Right atrium auricular region (tissue), 2 donors: ENCODE results near the gene DHRS12. TPM values are rescaled to one million over a fixed set of nuclear protein-coding genes. Genes with fewer than 3 reads are reported as not detected.

Experiments
- DNase-seq: peaks from one replicate; pipeline ENCODE4 v3.0.0-alpha.2; 2019; ENCODE audit warnings: low spot score
- H3K27ac ChIP-seq, 2 donors: fragments of 200-600 bp; sonication (generic); 1 replicate in 1 of 2; 2 replicates in 1 of 2; pipeline ENCODE4 v1.5.1; 2016 to 2019
- H3K27me3 ChIP-seq, 2 donors: fragments of 200-600 bp; sonication (generic); one replicate each; pipeline versions ENCODE4 v1.5.1 to v1.6.0; 2017 to 2019
- H3K36me3 ChIP-seq: fragments of 200-600 bp; sonication (generic); one replicate; pipeline ENCODE4 v1.5.1; 2016
- H3K4me1 ChIP-seq, 2 donors: fragments of 200-600 bp; sonication (generic); one replicate each; pipeline versions ENCODE4 v1.5.1 to v1.6.0; 2017 to 2019
- H3K4me3 ChIP-seq, 2 donors: fragments of 200-600 bp; sonication (generic); 1 replicate in 1 of 2; 2 replicates in 1 of 2; pipeline ENCODE4 v1.5.1; 2017 to 2019; ENCODE audit warnings: mild to moderate bottlenecking in 1 of 2, moderate library complexity in 1 of 2
- H3K9me3 ChIP-seq, 2 donors: fragments of 200-600 bp; sonication (generic); one replicate each; pipeline ENCODE4 v1.5.1; 2019
- total RNA-seq, 2 donors: library from RNA; depleted of rRNA; stranded (reverse); fragments of >200 nt; gene quantifications; one replicate each; pipeline ENCODE4 v1.1.0, GENCODE V29; 2016
- TF ChIP-seq, protein P1 (sequence below), 2 donors: fragments of 200-600 bp; sonication (generic); IDR thresholded peaks; one replicate each; pipeline ENCODE4 v1.5.1; 2019; ENCODE audit warnings: antibody characterized with exemption in 2 of 2

DHRS12 gene
- total RNA-seq, 2 donors from 2014 or later, result 9.6 to 10.1 TPM

DNA sequence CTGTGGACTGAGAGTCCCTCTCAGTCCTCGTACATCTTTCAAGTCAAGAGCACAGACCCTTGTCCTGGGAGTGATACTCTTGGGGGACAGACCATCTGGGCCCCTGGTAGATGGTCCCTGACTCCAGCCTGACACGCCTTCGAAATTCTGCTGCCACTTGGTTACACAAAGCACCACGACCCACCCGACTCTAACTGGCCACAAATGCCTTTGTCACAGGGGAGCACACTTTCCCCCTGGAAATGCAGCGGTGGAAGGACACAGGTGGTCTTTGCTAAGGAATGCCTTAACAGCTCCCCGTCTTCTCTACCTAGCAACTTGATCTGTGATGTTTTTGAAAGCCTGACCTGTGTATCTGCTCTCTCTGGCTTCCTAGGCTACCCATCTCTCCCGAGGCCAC, 13.8 kb upstream of the DHRS12 start:
- Histone ChIP-seq H3K9me3 (no peaks in the 10 kb centered on the region), H3K36me3 (no peaks in the 10 kb centered on the region), H3K4me1 (peaks cover 0 to 31% of the 10 kb centered on the region in 2 donors), H3K27ac (peak overlapping the region; percentile 9 to 86), H3K27me3 (no peaks in the 10 kb centered on the region), H3K4me3 (no peak overlapping the region)
- no peak for DNase-seq
- TF ChIP-seq, protein P1, sequence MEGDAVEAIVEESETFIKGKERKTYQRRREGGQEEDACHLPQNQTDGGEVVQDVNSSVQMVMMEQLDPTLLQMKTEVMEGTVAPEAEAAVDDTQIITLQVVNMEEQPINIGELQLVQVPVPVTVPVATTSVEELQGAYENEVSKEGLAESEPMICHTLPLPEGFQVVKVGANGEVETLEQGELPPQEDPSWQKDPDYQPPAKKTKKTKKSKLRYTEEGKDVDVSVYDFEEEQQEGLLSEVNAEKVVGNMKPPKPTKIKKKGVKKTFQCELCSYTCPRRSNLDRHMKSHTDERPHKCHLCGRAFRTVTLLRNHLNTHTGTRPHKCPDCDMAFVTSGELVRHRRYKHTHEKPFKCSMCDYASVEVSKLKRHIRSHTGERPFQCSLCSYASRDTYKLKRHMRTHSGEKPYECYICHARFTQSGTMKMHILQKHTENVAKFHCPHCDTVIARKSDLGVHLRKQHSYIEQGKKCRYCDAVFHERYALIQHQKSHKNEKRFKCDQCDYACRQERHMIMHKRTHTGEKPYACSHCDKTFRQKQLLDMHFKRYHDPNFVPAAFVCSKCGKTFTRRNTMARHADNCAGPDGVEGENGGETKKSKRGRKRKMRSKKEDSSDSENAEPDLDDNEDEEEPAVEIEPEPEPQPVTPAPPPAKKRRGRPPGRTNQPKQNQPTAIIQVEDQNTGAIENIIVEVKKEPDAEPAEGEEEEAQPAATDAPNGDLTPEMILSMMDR (IDR thresholded peaks at IDR 0.05), result no peak

DNA sequence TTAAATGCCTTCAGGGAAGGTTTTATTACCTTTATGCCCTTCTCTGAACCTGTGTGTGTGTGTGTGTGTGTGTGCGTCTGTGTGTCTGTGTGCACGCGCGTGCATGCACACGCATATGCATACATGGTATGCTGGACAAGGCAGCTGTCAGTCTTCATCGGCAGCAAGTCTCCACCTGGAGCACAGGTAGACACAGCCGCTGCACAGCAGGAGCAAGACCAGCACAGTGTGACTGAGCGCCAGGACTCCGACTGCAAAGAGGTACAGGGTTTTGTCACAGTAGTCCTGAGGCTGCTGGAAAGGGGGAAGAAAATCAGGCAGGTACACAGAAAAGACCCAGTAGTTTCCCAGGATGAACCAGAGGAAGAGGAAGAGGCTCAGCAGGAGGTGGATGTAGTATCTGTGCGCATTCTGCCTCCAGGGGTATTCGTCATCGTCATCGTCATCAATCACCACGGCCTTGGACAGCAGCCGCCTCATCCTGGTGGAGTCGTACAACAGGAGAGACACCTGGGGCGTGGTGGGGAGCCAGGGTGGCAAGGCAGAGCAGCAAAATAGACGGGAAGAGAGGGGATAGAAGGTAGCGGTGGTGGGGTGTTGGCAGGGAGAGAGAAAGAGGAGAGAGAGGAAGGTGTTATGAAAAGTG, 12.8 kb upstream of the DHRS12 start:
- DNase-seq, result no peak
- TF ChIP-seq, protein P1 (IDR thresholded peaks at IDR 0.05), result no peak
- no peak overlapping the region for H3K27ac ChIP-seq
- no peaks in the 10 kb centered on the region for H3K9me3 ChIP-seq
- no peaks in the 10 kb centered on the region for H3K36me3 ChIP-seq
- H3K4me1 ChIP-seq, result peaks cover 0 to 21% of the 10 kb centered on the region in 2 donors
- no peak overlapping the region for H3K4me3 ChIP-seq
- H3K27me3 ChIP-seq, result no peaks in the 10 kb centered on the region

DNA sequence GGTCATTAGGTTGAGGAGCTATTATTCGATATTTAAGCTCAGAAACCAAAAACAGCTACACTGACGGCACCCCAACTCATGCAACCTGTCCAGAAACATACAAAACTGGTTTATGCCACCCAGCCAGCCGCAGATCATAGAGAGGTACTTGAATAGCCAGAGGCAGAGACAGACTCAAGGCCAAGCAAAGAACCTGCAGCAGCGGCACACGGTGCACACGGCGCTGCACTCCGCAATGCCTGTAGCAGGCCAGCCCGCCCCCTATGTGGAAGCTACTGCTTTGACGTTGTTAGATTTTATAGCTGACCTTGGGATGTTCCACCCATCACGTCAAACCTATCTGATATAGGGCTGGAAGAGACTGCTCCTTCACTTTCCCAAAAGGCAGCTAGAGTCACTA, 11.9 kb upstream of the DHRS12 start:
- H3K4me3 ChIP-seq, result no peak overlapping the region
- no peak overlapping the region for H3K27ac ChIP-seq
- DNase-seq, result no peak
- TF ChIP-seq, protein P1 (IDR thresholded peaks at IDR 0.05), result no peak
- H3K27me3 ChIP-seq, result no peaks in the 10 kb centered on the region
- H3K9me3 ChIP-seq, result no peaks in the 10 kb centered on the region
- H3K4me1 ChIP-seq, result peaks cover 0 to 19% of the 10 kb centered on the region in 2 donors
- no peaks in the 10 kb centered on the region for H3K36me3 ChIP-seq

DNA sequence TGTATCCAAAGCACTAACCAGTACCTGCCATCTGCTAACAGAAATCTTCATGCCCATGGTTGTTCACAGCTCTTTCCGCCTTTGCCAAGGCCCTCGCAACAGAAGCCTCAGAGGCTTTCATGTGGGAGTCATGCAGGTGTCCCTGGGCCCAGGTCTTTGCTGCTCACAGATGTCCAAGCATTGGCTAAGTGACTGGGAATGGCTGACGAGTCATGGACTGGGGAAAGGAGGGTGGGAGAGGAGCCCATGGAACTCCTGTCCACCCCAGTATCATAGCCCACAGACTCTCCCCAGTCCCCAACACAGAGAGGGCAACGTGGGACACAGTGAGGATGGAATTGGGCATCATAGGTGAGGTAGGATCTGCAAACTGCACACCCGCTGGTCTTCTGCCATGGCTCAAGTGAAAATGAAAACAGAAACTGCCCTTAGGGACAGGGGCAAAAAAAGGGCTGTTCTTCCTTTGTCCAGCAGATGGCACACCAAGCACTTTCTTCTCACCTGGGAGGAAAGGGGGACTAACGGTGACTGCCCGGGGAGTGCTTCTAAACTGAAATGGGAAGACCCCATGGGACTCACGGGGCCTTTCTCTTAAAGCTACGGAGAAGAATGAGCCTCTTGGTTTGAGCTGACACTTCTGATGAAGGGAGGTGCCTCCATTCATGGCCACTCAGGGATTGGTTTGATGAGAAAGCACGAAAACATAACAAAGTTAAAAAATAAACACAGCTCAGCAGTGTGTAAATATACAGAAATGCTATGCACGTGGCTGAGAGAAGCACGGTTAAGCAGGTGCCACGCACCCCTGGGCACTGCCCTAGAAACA, 11.1 kb upstream of the DHRS12 start:
- Histone ChIP-seq H3K9me3 (no peaks in the 10 kb centered on the region), H3K27me3 (no peaks in the 10 kb centered on the region), H3K4me3 (no peak overlapping the region), H3K36me3 (no peaks in the 10 kb centered on the region), H3K27ac (no peak overlapping the region), H3K4me1 (peaks cover 0 to 19% of the 10 kb centered on the region in 2 donors)
- TF ChIP-seq, protein P1 (IDR thresholded peaks at IDR 0.05), result peak; percentile 82 to 88
- DNase-seq, result peak; percentile 75

DNA sequence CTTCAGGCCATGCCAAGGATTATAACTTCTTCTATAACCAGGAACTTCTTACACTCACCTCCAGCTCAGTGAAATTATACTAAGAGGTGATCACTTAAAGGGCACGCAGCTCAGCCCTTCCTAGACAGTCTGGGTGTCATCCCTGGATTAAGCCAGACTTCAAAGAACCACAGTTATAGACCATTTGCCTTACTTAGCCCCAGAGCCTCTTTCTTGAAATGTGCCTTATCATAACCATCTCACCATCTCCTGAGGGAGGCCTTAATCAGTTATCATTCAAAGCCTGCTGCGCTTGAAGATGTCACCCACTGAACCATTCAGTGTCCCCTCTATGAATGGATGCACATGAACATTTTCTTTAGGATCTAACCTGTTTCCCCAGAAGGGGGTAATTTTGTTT, 10.1 kb upstream of the DHRS12 start:
- Histone ChIP-seq H3K27ac (no peak overlapping the region), H3K27me3 (no peaks in the 10 kb centered on the region), H3K4me3 (no peak overlapping the region), H3K36me3 (no peaks in the 10 kb centered on the region), H3K9me3 (no peaks in the 10 kb centered on the region), H3K4me1 (peaks cover 0 to 14% of the 10 kb centered on the region in 2 donors)
- TF ChIP-seq, protein P1 (IDR thresholded peaks at IDR 0.05), result no peak
- no peak for DNase-seq
